IPS DF 6.9 (cell line): ENCODE measurements around the gene ATRN.

Experiments
- DNase-seq: peaks from one replicate; pipeline ENCODE4 v3.0.0-alpha.2; 2013; ENCODE audit warnings: low read depth, low spot score
- H3K27ac ChIP-seq: one replicate; pipeline ENCODE4 v1.5.1; 2013; ENCODE audit warnings: low read length, control low read depth
- H3K27me3 ChIP-seq: 2 replicates; pipeline ENCODE4 v1.6.1; 2013; ENCODE audit warnings: mild to moderate bottlenecking, low read length; ENCODE audit not compliant: control insufficient read depth, insufficient read depth
- H3K36me3 ChIP-seq: 2 replicates; pipeline ENCODE4 v1.6.1; 2013; ENCODE audit warnings: low read length; ENCODE audit not compliant: control insufficient read depth, insufficient read depth
- H3K4me1 ChIP-seq: 2 replicates; pipeline ENCODE4 v1.6.1; 2013; ENCODE audit warnings: low read length; ENCODE audit not compliant: control insufficient read depth, insufficient read depth
- H3K4me3 ChIP-seq: 2 replicates; pipeline ENCODE4 v1.5.1; 2013; ENCODE audit warnings: mild to moderate bottlenecking, low read length
- H3K9me3 ChIP-seq: 2 replicates; pipeline ENCODE4 v1.6.1; 2013; ENCODE audit warnings: low read length, inconsistent platforms; ENCODE audit not compliant: control insufficient read depth, insufficient read depth
- WGBS: extraction: QIAGEN DNeasy Blood & Tissue Kit; methylation state at CpG from one replicate; pipeline ENCODE4 v1.1.7; 2013; ENCODE audit warnings: mixed read lengths, missing lambda C conversion rate; ENCODE audit not compliant: insufficient read length, insufficient coverage; 5-methylcytosine and 5-hydroxymethylcytosine counted together

Gene ATRN

GRCh38 chr20:3543901-3544507, 73.2 kb downstream of the ATRN start:
- no peak for DNase-seq
- Histone ChIP-seq H3K9me3 (no peaks in the 10 kb centered on the region), H3K27me3 (no peaks in the 10 kb centered on the region), H3K4me1 (no peaks in the 10 kb centered on the region), H3K27ac (no peak overlapping the region), H3K4me3 (no peak overlapping the region), H3K36me3 (no peaks in the 10 kb centered on the region)
- WGBS, result no CpG with 5 or more reads among the region's 6 CpGs

- WGBS, result no CpG with 5 or more reads among the region's 1 CpG
- Histone ChIP-seq H3K36me3 (no peaks in the 10 kb centered on the region), H3K4me1 (no peaks in the 10 kb centered on the region), H3K27me3 (no peaks in the 10 kb centered on the region), H3K9me3 (no peaks in the 10 kb centered on the region), H3K4me3 (no peak overlapping the region), H3K27ac (no peak overlapping the region)
- no peak for DNase-seq
These were observed 74.6 kb downstream of the ATRN start for GRCh38 chr20:3545401-3545925.

GRCh38 chr20:3547906-3548305, 77.1 kb downstream of the ATRN start:
- H3K9me3 ChIP-seq, result no peaks in the 10 kb centered on the region
- no peaks in the 10 kb centered on the region for H3K27me3 ChIP-seq
- H3K4me1 ChIP-seq, result no peaks in the 10 kb centered on the region
- no peaks in the 10 kb centered on the region for H3K36me3 ChIP-seq
- H3K27ac ChIP-seq, result no peak overlapping the region
- DNase-seq, result no peak
- no CpG with 5 or more reads among the region's 1 CpG for whole genome bisulfite sequencing
- H3K4me3 ChIP-seq, result no peak overlapping the region

- H3K4me1 ChIP-seq, result no peaks in the 10 kb centered on the region
- no peak overlapping the region for H3K27ac ChIP-seq
- no peaks in the 10 kb centered on the region for H3K9me3 ChIP-seq
- no peak overlapping the region for H3K4me3 ChIP-seq
- no peak for DNase-seq
- no peaks in the 10 kb centered on the region for H3K27me3 ChIP-seq
- WGBS, result no CpG with 5 or more reads among the region's 1 CpG
- H3K36me3 ChIP-seq, result no peaks in the 10 kb centered on the region
These were observed 80.0 kb downstream of the ATRN start for GRCh38 chr20:3550837-3551236.

DNA sequence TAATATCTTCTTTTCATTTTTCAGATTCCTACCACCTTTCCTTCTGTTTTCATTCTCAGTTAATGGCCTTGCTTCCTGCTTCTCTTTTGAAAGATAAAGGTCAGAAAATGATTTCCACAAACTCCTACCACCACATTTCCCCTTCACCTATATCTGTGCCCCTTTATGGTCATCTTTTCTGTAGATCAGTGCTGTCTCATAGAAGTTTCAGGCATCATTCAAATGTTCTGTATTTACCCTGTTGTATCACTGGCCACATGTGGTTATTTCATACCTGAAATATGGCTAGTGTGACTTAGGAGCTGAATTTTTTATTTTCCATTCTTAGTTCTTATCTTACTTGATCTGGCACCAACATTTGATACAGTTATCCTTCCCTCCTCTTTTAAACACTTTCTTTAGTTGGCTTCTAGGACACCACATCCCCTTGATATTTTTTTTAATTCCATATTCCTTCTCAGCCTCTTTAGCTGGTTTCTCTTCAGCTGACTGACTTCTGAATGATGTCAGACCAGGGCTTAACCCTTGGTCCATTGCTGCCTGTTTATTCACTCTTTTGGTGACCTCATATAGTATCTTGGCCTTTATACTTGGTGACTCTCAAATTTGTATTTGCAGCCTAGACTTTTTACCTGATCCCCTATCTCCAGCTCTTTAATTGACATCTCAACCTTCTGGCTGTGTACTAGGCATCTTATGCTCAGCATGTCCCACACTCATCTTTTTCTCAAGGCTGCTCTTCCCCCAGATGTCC, 81.0 kb downstream of the ATRN start:
- Histone ChIP-seq H3K4me3 (no peak overlapping the region), H3K27me3 (no peaks in the 10 kb centered on the region), H3K36me3 (no peaks in the 10 kb centered on the region), H3K9me3 (no peaks in the 10 kb centered on the region), H3K4me1 (no peaks in the 10 kb centered on the region), H3K27ac (no peak overlapping the region)
- DNase-seq, result no peak

DNA sequence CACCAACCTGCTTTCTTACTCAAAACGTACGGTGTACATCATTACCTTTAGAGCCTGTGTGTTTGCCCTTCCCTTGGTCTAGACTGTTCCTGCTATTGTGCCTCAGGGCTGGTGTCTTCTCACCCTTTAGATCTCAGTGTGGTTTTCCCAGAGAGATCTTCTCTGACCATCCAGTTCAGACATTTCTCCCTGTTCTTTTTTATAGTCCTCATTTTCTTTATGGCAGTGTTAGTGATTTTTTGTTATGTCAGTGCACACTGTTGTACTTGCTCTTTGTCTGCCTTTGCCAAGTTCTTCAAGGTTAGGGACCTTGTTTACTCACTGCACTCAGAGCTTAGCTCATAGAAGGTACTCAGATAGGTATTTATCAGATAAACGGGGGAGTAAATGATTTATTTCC, 82.8 kb downstream of the ATRN start:
- no peak for DNase-seq
- H3K36me3 ChIP-seq, result no peaks in the 10 kb centered on the region
- no peaks in the 10 kb centered on the region for H3K4me1 ChIP-seq
- H3K4me3 ChIP-seq, result no peak overlapping the region
- WGBS, result no CpG with 5 or more reads among the region's 3 CpGs
- no peaks in the 10 kb centered on the region for H3K27me3 ChIP-seq
- no peaks in the 10 kb centered on the region for H3K9me3 ChIP-seq
- H3K27ac ChIP-seq, result no peak overlapping the region

DNA sequence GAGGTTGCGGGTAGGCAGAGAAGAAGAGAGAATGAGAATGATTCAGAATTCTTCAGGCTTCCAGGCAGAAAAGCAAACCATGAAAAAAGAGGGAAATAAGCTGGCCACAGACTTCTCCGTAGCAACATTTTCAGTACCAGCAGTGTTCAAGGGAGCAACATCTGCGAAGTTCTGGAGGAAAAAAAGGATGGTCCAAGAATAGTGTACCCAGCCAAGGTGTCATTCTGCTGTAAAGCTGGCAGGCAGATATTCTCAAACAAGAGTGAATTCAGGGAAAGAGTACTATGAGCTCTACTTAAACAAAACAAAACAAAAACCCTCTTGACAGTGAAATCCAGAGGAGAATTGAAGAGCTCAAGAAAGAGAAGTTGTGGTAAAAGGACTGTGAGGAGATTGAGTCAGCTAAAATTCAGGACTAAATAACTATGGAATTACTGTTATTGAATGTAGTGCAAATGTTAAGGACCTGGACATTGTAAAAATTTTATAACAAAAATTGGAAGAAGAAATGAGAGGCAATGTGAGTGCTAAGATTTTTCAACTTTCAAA, 86.5 kb downstream of the ATRN start:
- DNase-seq, result no peak
- WGBS, result no CpG with 5 or more reads among the region's 3 CpGs
- Histone ChIP-seq H3K9me3 (no peaks in the 10 kb centered on the region), H3K36me3 (no peaks in the 10 kb centered on the region), H3K4me3 (no peak overlapping the region), H3K4me1 (no peaks in the 10 kb centered on the region), H3K27ac (no peak overlapping the region), H3K27me3 (no peaks in the 10 kb centered on the region)

DNA sequence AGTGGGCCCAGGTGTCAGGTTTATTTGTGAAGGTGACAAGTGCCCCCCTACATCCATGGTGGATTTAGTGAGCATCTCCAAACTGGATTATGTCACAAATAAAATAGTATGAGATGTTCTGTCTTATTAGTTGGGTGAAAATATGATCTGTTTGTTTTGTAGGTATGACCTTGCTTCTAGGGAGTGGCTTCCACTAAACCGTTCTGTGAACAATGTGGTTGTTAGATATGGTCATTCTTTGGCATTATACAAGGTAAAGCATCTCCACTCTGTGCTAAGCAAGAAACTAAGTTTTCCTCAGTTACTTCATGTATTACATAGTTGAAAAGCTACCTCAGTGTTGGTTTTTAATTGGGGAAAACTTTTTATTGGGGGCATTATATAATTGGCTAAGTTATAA, 88.4 kb downstream of the ATRN start:
- Histone ChIP-seq H3K4me3 (no peak overlapping the region), H3K4me1 (no peaks in the 10 kb centered on the region), H3K27ac (no peak overlapping the region), H3K9me3 (no peaks in the 10 kb centered on the region), H3K27me3 (no peaks in the 10 kb centered on the region), H3K36me3 (no peaks in the 10 kb centered on the region)
- no CpG with 5 or more reads among the region's 1 CpG for WGBS
- no peak for DNase-seq

- no peak overlapping the region for H3K27ac ChIP-seq
- H3K4me3 ChIP-seq, result no peak overlapping the region
- DNase-seq, result no peak
These were observed 88.8 kb downstream of the ATRN start for GRCh38 chr20:3559637-3560036.

DNA sequence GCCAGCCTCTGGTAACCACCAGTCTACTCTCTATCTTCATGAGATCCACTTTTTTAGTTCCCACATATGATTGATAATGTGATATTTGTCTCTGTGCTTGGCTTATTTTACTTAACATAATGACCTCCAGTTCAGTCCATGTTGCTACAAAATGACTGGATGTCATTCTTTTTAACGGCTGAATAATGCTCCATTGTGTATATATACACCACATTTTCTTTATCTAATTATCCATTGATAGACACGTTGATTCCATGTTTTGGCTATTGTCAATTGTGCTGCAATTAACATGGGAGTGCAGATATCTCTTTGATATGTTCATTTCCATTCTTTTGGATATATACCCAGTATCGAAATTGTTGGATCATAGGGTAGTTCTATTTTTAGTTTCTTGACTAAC, 89.3 kb downstream of the ATRN start:
- no peak for DNase-seq
- Histone ChIP-seq H3K27me3 (no peaks in the 10 kb centered on the region), H3K4me1 (no peaks in the 10 kb centered on the region), H3K4me3 (no peak overlapping the region), H3K27ac (no peak overlapping the region), H3K36me3 (no peaks in the 10 kb centered on the region), H3K9me3 (no peaks in the 10 kb centered on the region)
- no CpG with 5 or more reads among the region's 3 CpGs for WGBS

More at GRCh38 chr20:3559637-3560036, 88.8 kb downstream of the ATRN start:
- WGBS, result no CpG with 5 or more reads among the region's 1 CpG
- H3K27me3 ChIP-seq, result no peaks in the 10 kb centered on the region
- H3K4me1 ChIP-seq, result no peaks in the 10 kb centered on the region
- no peaks in the 10 kb centered on the region for H3K36me3 ChIP-seq
- no peaks in the 10 kb centered on the region for H3K9me3 ChIP-seq
